ENCODE data around the gene PHYHD1. TPM values are rescaled to one million over a fixed set of nuclear protein-coding genes. Genes with fewer than 3 reads are reported as not detected.

PHYHD1 gene
- total and polyA plus RNA-seq, 2 of the 13 experiments (the other 11 are each of a cell fraction or from before 2014, with no cell fraction given), result 10.6 to 25.3 TPM

DNA sequence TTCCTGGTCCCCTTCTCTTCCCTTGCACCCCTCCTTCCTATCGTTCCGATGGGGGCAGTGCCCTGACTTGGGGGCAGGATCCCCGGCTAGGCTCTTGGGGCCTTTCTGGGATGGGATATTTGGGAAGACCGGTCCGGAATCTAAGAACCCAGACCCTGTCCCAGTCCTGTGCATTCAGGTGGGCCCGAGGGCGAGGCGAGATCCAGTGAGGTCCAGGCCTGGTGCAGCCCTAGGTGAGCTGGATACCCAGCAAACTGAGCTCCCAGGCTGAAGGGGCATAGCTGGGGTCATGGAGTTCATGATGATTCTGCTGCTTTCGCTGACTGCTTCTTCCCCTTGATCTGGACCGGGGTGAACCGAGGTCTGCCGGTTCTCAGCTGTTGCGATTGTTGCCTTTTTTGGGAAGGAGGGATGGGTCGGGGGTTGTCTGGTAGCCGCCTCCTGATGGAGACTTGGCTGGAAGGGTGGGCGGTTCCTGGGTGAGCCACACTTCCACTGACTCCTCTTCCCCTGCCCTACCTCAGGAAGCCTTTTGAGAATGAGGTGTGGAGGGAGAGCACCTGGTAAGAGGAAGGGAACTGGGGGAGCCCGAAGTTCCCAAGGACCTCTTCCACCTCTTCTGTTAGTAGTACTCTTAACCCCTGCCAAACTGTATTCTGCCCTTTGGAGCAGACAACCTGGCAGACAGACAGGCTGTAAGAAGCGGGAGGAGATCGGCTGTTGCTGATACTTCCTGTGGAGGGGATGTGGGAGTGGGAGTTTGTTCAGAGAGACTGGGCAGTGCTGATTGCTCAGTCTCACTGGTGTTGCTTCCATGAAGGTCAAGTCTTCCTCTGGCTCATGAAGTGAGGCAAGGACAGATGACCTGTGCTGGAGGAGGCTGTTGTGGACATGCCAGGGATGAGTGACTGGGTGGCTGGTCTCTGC is 37.8 kb upstream of the PHYHD1 start (continued):
- no peak for TF ChIP-seq IRF1 (CRISPR knock-in tag; IDR thresholded peaks at IDR 0.05; ENCODE audit: low read depth)
- TF ChIP-seq, protein P1, sequence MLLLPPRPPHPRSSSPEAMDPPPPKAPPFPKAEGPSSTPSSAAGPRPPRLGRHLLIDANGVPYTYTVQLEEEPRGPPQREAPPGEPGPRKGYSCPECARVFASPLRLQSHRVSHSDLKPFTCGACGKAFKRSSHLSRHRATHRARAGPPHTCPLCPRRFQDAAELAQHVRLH (CRISPR knock-in tag; IDR thresholded peaks at IDR 0.05; ENCODE audit: borderline replicate concordance, low read depth), result 0 out of 2 replicates have a peak, but pooled peaks have one; percentile 12
- TF ChIP-seq SMAD1 (CRISPR knock-in tag; IDR thresholded peaks at IDR 0.05; ENCODE audit: borderline replicate concordance, low read depth), result no peak
- 0 out of 2 replicates have a peak, but pooled peaks have one; percentile 51 for TF ChIP-seq NRL (CRISPR knock-in tag; IDR thresholded peaks at IDR 0.05; ENCODE audit: borderline replicate concordance)
- 0 out of 2 replicates have a peak, but pooled peaks have one; percentile 7 for TF ChIP-seq ZNF737 (CRISPR knock-in tag; IDR thresholded peaks at IDR 0.05; ENCODE audit: borderline replicate concordance)
- TF ChIP-seq, protein P2, sequence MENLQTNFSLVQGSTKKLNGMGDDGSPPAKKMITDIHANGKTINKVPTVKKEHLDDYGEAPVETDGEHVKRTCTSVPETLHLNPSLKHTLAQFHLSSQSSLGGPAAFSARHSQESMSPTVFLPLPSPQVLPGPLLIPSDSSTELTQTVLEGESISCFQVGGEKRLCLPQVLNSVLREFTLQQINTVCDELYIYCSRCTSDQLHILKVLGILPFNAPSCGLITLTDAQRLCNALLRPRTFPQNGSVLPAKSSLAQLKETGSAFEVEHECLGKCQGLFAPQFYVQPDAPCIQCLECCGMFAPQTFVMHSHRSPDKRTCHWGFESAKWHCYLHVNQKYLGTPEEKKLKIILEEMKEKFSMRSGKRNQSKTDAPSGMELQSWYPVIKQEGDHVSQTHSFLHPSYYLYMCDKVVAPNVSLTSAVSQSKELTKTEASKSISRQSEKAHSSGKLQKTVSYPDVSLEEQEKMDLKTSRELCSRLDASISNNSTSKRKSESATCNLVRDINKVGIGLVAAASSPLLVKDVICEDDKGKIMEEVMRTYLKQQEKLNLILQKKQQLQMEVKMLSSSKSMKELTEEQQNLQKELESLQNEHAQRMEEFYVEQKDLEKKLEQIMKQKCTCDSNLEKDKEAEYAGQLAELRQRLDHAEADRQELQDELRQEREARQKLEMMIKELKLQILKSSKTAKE (CRISPR knock-in tag; IDR thresholded peaks at IDR 0.05; ENCODE audit: borderline replicate concordance), result peak; percentile 39; the same call in 1 of the 2 replicates
- TF ChIP-seq, protein P3, sequence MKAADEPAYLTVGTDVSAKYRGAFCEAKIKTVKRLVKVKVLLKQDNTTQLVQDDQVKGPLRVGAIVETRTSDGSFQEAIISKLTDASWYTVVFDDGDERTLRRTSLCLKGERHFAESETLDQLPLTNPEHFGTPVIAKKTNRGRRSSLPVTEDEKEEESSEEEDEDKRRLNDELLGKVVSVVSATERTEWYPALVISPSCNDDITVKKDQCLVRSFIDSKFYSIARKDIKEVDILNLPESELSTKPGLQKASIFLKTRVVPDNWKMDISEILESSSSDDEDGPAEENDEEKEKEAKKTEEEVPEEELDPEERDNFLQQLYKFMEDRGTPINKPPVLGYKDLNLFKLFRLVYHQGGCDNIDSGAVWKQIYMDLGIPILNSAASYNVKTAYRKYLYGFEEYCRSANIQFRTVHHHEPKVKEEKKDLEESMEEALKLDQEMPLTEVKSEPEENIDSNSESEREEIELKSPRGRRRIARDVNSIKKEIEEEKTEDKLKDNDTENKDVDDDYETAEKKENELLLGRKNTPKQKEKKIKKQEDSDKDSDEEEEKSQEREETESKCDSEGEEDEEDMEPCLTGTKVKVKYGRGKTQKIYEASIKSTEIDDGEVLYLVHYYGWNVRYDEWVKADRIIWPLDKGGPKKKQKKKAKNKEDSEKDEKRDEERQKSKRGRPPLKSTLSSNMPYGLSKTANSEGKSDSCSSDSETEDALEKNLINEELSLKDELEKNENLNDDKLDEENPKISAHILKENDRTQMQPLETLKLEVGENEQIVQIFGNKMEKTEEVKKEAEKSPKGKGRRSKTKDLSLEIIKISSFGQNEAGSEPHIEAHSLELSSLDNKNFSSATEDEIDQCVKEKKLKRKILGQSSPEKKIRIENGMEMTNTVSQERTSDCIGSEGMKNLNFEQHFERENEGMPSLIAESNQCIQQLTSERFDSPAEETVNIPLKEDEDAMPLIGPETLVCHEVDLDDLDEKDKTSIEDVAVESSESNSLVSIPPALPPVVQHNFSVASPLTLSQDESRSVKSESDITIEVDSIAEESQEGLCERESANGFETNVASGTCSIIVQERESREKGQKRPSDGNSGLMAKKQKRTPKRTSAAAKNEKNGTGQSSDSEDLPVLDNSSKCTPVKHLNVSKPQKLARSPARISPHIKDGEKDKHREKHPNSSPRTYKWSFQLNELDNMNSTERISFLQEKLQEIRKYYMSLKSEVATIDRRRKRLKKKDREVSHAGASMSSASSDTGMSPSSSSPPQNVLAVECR (CRISPR knock-in tag; IDR thresholded peaks at IDR 0.05; ENCODE audit: borderline replicate concordance), result 0 out of 2 replicates have a peak, but pooled peaks have one; percentile 24
- TF ChIP-seq ZSCAN21 (CRISPR knock-in tag; IDR thresholded peaks at IDR 0.05; ENCODE audit: borderline replicate concordance), result peak; percentile 87; the same call in 1 of the 2 replicates
